Liver (tissue), 9 donors: ENCODE results near the gene THRB. TPM values are rescaled to one million over a fixed set of nuclear protein-coding genes. Genes with fewer than 3 reads are reported as not detected.

Experiments used
- DNase-seq: peaks from one replicate; pipeline ENCODE4 v3.0.0-alpha.2; 2017; ENCODE audit warnings: low spot score
- H3K27ac ChIP-seq, 2 donors: one replicate each; pipeline ENCODE4 v1.7.0; 2013; ENCODE audit warnings: inconsistent platforms in 2 of 2, low read length in 2 of 2, control low read depth in 1 of 2, low read depth in 1 of 2, mild to moderate bottlenecking in 1 of 2
- H3K27me3 ChIP-seq, 4 donors: one replicate each; pipeline versions ENCODE4 v1.6.1 to v1.7.0; 2013; ENCODE audit warnings: low read length in 3 of 4, inconsistent platforms in 1 of 4, mild to moderate bottlenecking in 1 of 4, moderate library complexity in 1 of 4; ENCODE audit not compliant: control insufficient read depth in 4 of 4, insufficient read depth in 4 of 4
- H3K36me3 ChIP-seq, 4 donors: one replicate each; pipeline versions ENCODE4 v1.6.1 to v1.7.0; 2013; ENCODE audit warnings: low read length in 3 of 4, mild to moderate bottlenecking in 3 of 4, low read depth in 1 of 4, moderate library complexity in 1 of 4; ENCODE audit not compliant: control insufficient read depth in 4 of 4, insufficient read depth in 3 of 4
- H3K4me1 ChIP-seq, 4 donors: one replicate each; pipeline versions ENCODE4 v1.6.1 to v1.7.0; 2013; ENCODE audit warnings: low read length in 3 of 4, mild to moderate bottlenecking in 3 of 4, moderate library complexity in 1 of 4; ENCODE audit not compliant: control insufficient read depth in 4 of 4, insufficient read depth in 4 of 4
- H3K4me3 ChIP-seq, 3 donors: one replicate each; pipeline versions ENCODE4 v1.6.1 to v1.7.0; 2013; ENCODE audit warnings: low read length in 3 of 3, control low read depth in 1 of 3, low read depth in 1 of 3, mild to moderate bottlenecking in 1 of 3
- H3K9ac ChIP-seq, 2 donors: one replicate each; pipeline ENCODE4 v1.7.0; 2013; ENCODE audit warnings: low read length in 2 of 2, mild to moderate bottlenecking in 2 of 2, moderate library complexity in 2 of 2, control low read depth in 1 of 2, low read depth in 1 of 2
- H3K9me3 ChIP-seq, 4 donors: one replicate each; pipeline versions ENCODE4 v1.6.1 to v1.7.0; 2013; ENCODE audit warnings: low read length in 3 of 4; ENCODE audit not compliant: control insufficient read depth in 4 of 4
- EGR1 ChIP-seq, 2 donors: IDR thresholded peaks; 2 replicates each; pipeline ENCODE4 v1.6.1; 2016 to 2018; ENCODE audit warnings: antibody characterized with exemption in 2 of 2, low read depth in 2 of 2
- FOXA2 ChIP-seq: IDR thresholded peaks from 2 replicates; pipeline ENCODE4 v1.6.1; 2016; ENCODE audit warnings: antibody characterized with exemption
- HNF4A ChIP-seq, 2 donors: conservative IDR thresholded peaks; 2 replicates each; pipeline ENCODE4 v1.6.1; 2016; ENCODE audit warnings: antibody characterized with exemption in 2 of 2, mild to moderate bottlenecking in 2 of 2
- HNF4G ChIP-seq: IDR thresholded peaks from 2 replicates; pipeline ENCODE4 v1.6.1; 2016; ENCODE audit warnings: antibody characterized with exemption
- JUND ChIP-seq, 2 donors: IDR thresholded peaks; 2 replicates each; pipeline ENCODE4 v1.6.1; 2016; ENCODE audit warnings: antibody characterized with exemption in 2 of 2
- RAD21 ChIP-seq, 2 donors: IDR thresholded peaks; 2 replicates each; pipeline ENCODE4 v1.6.1; 2016; ENCODE audit warnings: antibody characterized with exemption in 2 of 2, mild to moderate bottlenecking in 2 of 2
- SP1 ChIP-seq: IDR thresholded peaks from 2 replicates; pipeline ENCODE4 v1.6.1; 2018; ENCODE audit warnings: antibody characterized with exemption, mild to moderate bottlenecking
- TAF1 ChIP-seq: conservative IDR thresholded peaks from 2 replicates; pipeline ENCODE4 v1.6.1; 2016; ENCODE audit warnings: antibody characterized with exemption, mild to moderate bottlenecking
- YY1 ChIP-seq: IDR thresholded peaks from 2 replicates; pipeline ENCODE4 v1.6.1; 2016; ENCODE audit warnings: antibody characterized with exemption, mild to moderate bottlenecking
- WGBS: extraction: QIAGEN DNeasy Blood & Tissue Kit; methylation state at CpG from one replicate; pipeline ENCODE4 v1.1.7; 2013; 5-methylcytosine and 5-hydroxymethylcytosine counted together
- polyA plus RNA-seq, 2 donors: library from polyadenylated mRNA; stranded (reverse) in 1 of 2; unstranded in 1 of 2; fragments of 200-250 nt in 1 of 2; fragments of >200 nt in 1 of 2; fragmentation: Nextera tagmentation in 1 of 2; extraction: Ambion mirVana in 1 of 2; gene quantifications; one replicate each; pipeline versions ENCODE4 v1.2.1 to v1.2.3, GENCODE V29; 2013 to 2015
- total RNA-seq, 2 donors: library from RNA; depleted of rRNA; stranded (reverse); fragments of >200 nt; gene quantifications; one replicate each; pipeline ENCODE4 v1.2.3, GENCODE V29; 2014
- TF ChIP-seq, protein P1 (sequence below): IDR thresholded peaks from 2 replicates; pipeline ENCODE4 v1.6.1; 2016; ENCODE audit warnings: antibody characterized with exemption, mild to moderate bottlenecking
- TF ChIP-seq, protein P2 (sequence below): IDR thresholded peaks from 2 replicates; pipeline ENCODE4 v1.6.1; 2016; ENCODE audit warnings: antibody characterized with exemption
- TF ChIP-seq, protein P3 (sequence below): IDR thresholded peaks from 2 replicates; pipeline ENCODE4 v1.6.1; 2016; ENCODE audit warnings: antibody characterized with exemption
- donor health status: healthy.
- donor health status: healthy.
- donor health status: healthy.
- donor health status: healthy.
- donor health status: healthy.

The THRB gene
- total and polyA plus RNA-seq, 4 donors: 5.9 to 23.9 (median 9.3) TPM

DNA sequence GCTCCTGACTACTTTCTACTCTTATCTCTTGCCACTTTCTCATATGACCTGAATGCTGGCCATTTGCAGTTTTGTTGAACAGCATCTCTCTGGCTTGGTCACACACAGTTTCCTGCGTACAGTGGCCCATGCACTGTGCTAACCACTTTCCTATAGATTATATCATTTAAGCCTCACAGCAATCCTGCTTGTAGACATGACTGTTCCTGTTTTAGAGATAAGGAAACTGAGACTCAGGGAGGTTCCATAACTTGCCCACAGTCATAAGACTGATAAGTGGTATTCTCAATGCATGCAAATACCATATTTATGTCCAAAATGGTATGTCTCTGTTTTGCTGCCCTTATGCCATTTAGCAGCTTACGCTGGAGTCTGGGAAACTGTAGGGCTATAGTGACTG is 320.0 kb downstream of the THRB start:
- Histone ChIP-seq H3K9me3 (no peaks in the 10 kb centered on the region), H3K27me3 (no peaks in the 10 kb centered on the region), H3K9ac (no peak overlapping the region), H3K27ac (no peak overlapping the region), H3K4me1 (no peaks in the 10 kb centered on the region), H3K4me3 (no peak overlapping the region), H3K36me3 (no peaks in the 10 kb centered on the region)
- WGBS: 97% methylated on average over 2 of the region's 2 CpGs
- TF ChIP-seq SP1 (no peak), HNF4G (no peak), FOXA2 (no peak), JUND (IDR thresholded peaks at IDR 0.05) (no peak), HNF4A (conservative IDR thresholded peaks at IDR 0.05) (no peak)
- TF ChIP-seq, protein P1, sequence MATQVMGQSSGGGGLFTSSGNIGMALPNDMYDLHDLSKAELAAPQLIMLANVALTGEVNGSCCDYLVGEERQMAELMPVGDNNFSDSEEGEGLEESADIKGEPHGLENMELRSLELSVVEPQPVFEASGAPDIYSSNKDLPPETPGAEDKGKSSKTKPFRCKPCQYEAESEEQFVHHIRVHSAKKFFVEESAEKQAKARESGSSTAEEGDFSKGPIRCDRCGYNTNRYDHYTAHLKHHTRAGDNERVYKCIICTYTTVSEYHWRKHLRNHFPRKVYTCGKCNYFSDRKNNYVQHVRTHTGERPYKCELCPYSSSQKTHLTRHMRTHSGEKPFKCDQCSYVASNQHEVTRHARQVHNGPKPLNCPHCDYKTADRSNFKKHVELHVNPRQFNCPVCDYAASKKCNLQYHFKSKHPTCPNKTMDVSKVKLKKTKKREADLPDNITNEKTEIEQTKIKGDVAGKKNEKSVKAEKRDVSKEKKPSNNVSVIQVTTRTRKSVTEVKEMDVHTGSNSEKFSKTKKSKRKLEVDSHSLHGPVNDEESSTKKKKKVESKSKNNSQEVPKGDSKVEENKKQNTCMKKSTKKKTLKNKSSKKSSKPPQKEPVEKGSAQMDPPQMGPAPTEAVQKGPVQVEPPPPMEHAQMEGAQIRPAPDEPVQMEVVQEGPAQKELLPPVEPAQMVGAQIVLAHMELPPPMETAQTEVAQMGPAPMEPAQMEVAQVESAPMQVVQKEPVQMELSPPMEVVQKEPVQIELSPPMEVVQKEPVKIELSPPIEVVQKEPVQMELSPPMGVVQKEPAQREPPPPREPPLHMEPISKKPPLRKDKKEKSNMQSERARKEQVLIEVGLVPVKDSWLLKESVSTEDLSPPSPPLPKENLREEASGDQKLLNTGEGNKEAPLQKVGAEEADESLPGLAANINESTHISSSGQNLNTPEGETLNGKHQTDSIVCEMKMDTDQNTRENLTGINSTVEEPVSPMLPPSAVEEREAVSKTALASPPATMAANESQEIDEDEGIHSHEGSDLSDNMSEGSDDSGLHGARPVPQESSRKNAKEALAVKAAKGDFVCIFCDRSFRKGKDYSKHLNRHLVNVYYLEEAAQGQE: no peak
- DNase-seq: no peak

DNA sequence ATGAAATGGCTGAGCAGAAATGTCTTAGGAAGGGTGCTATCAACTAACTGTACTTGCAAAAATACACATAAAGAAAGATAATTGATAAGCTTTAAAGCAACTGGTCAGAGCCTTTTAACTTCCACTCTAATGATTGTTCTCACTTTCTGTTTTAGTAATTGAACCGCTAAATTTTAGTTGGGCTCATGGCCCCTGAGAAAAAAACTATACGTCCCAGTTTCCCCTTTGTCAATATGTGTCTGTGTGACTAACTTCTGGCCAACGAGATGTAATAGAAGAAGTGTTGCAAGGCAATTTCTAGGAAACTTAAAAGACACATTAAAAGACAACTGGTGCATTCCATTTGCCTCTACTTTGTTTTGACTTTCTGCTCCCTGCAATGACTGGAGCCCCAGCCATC is 325.7 kb downstream of the THRB start:
- TF ChIP-seq, protein P2, sequence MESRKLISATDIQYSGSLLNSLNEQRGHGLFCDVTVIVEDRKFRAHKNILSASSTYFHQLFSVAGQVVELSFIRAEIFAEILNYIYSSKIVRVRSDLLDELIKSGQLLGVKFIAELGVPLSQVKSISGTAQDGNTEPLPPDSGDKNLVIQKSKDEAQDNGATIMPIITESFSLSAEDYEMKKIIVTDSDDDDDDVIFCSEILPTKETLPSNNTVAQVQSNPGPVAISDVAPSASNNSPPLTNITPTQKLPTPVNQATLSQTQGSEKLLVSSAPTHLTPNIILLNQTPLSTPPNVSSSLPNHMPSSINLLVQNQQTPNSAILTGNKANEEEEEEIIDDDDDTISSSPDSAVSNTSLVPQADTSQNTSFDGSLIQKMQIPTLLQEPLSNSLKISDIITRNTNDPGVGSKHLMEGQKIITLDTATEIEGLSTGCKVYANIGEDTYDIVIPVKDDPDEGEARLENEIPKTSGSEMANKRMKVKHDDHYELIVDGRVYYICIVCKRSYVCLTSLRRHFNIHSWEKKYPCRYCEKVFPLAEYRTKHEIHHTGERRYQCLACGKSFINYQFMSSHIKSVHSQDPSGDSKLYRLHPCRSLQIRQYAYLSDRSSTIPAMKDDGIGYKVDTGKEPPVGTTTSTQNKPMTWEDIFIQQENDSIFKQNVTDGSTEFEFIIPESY: no peak
- TF ChIP-seq, protein P1: no peak
- no peak for TF ChIP-seq RAD21 (IDR thresholded peaks at IDR 0.05)
- H3K4me3 ChIP-seq: no peak overlapping the region
- H3K9me3 ChIP-seq: no peaks in the 10 kb centered on the region
- 74% methylated on average over 3 of the region's 3 CpGs for WGBS
- peaks cover 0 to 28% (median 6%) of the 10 kb centered on the region in 4 donors for H3K4me1 ChIP-seq
- no peak overlapping the region for H3K27ac ChIP-seq
- H3K27me3 ChIP-seq: no peaks in the 10 kb centered on the region
- H3K36me3 ChIP-seq: peaks cover 0 to 3% (median 0%) of the 10 kb centered on the region in 4 donors
- H3K9ac ChIP-seq: no peak overlapping the region
- DNase-seq: no peak

DNA sequence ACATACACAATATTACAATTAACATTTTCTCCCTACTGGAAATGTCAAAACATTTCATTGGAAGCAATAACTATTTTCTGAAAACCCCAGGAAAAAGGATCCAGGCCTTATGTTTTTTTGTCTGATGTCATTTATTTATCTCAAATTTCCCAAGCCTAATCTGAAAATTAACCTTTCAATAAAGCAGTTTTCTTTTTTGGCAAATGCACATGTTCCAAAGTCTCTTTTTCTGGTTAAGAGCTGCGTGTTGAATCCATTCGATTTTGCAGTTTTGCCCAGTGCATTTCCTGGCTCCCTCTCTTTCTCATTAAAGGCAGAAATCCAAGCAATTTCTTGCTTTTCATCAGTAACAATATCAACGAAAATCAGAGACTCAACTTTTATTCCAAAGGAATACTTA is 327.2 kb downstream of the THRB start:
- Histone ChIP-seq H3K27me3 (no peaks in the 10 kb centered on the region), H3K36me3 (peaks cover 0 to 3% (median 0%) of the 10 kb centered on the region in 4 donors), H3K4me1 (peaks cover 0 to 28% (median 6%) of the 10 kb centered on the region in 4 donors), H3K4me3 (no peak overlapping the region), H3K27ac (peak overlapping the region; percentile 77 to 78), H3K9ac (peak overlapping the region; percentile 39 to 67), H3K9me3 (no peaks in the 10 kb centered on the region)
- 30% methylated on average over 3 of the region's 3 CpGs for WGBS
- DNase-seq: no peak
- TF ChIP-seq, protein P3, sequence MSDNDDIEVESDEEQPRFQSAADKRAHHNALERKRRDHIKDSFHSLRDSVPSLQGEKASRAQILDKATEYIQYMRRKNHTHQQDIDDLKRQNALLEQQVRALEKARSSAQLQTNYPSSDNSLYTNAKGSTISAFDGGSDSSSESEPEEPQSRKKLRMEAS: peak; percentile 33
- TF ChIP-seq YY1 (peak; percentile 56), HNF4A (conservative IDR thresholded peaks at IDR 0.05) (peak; percentile 90), HNF4G (peak; percentile 81), TAF1 (peak; percentile 41), EGR1 (IDR thresholded peaks at IDR 0.05; ENCODE audit: low read depth in 2 of 2) (no peak)
- TF ChIP-seq, protein P2: peak; percentile 45
